ENCODE measurements around the gene ARHGAP15. TPM values are rescaled to one million over a fixed set of nuclear protein-coding genes. Genes with fewer than 3 reads are reported as not detected.

ARHGAP15 gene
- total RNA-seq, 2 experiments from 2014 or later, result 167 TPM

GRCh38 chr2:143698352-143698751 lies 569.1 kb downstream of the ARHGAP15 start:
- ChIA-PET POLR2A (no interaction called here), CTCF (interaction anchor here (1.1 to 1.2 kb wide), 2 partner anchors 9 to 660 kb away, joined by 3 read pairs; no protein-coding TSS in a partner anchor)
- H3K4me1 Mint-ChIP-seq, result peaks cover 30% of the 10 kb centered on the region
- H3K9me3 Mint-ChIP-seq, result peaks cover 3% of the 10 kb centered on the region
- H3K27ac Mint-ChIP-seq, result peak overlapping the region; percentile 11
- peaks cover 42% of the 10 kb centered on the region for H3K36me3 Mint-ChIP-seq (ENCODE audit: low read depth)
- DNase-seq, result no peak
- no peaks in the 10 kb centered on the region for H3K27me3 Mint-ChIP-seq
- H3K4me3 Mint-ChIP-seq, result no peak overlapping the region

- POLR2A ChIA-PET, result no interaction called here
- no peak overlapping the region for H3K4me3 Mint-ChIP-seq
- peaks cover 3% of the 10 kb centered on the region for H3K9me3 Mint-ChIP-seq
- no peak for DNase-seq
- peaks cover 36% of the 10 kb centered on the region for H3K4me1 Mint-ChIP-seq
- H3K27me3 Mint-ChIP-seq, result no peaks in the 10 kb centered on the region
- H3K36me3 Mint-ChIP-seq (ENCODE audit: low read depth), result peaks cover 49% of the 10 kb centered on the region
- CTCF ChIA-PET, result interaction anchor here (1.2 kb wide), 1 partner anchor 10 kb away, joined by 3 read pairs; no protein-coding TSS in a partner anchor
- H3K27ac Mint-ChIP-seq, result no peak overlapping the region
Observed at GRCh38 chr2:143698888-143699570, 569.8 kb downstream of the ARHGAP15 start.

GRCh38 chr2:143700865-143701264 lies 571.6 kb downstream of the ARHGAP15 start:
- H3K27ac Mint-ChIP-seq, result no peak overlapping the region

GRCh38 chr2:143701785-143702184 lies 572.6 kb downstream of the ARHGAP15 start:
- H3K27me3 Mint-ChIP-seq, result no peaks in the 10 kb centered on the region
- peaks cover 39% of the 10 kb centered on the region for H3K4me1 Mint-ChIP-seq
- H3K4me3 Mint-ChIP-seq, result no peak overlapping the region
- H3K27ac Mint-ChIP-seq, result no peak overlapping the region
- peaks cover 3% of the 10 kb centered on the region for H3K9me3 Mint-ChIP-seq
- CTCF ChIA-PET, result no interaction called here
- peaks cover 70% of the 10 kb centered on the region for H3K36me3 Mint-ChIP-seq (ENCODE audit: low read depth)
- POLR2A ChIA-PET, result interaction anchor here (1.8 kb wide), 1 partner anchor 28 kb away, joined by 4 read pairs; no protein-coding TSS in a partner anchor
- DNase-seq, result no peak

More at GRCh38 chr2:143700865-143701264, 571.6 kb downstream of the ARHGAP15 start:
- peaks cover 3% of the 10 kb centered on the region for H3K9me3 Mint-ChIP-seq
- no peak for DNase-seq
- H3K27me3 Mint-ChIP-seq, result no peaks in the 10 kb centered on the region
- CTCF ChIA-PET, result no interaction called here
- H3K4me3 Mint-ChIP-seq, result no peak overlapping the region
- POLR2A ChIA-PET, result interaction anchor here (1.1 to 1.8 kb wide), 2 partner anchors 29 to 233 kb away, joined by 4 read pairs; no protein-coding TSS in a partner anchor
- peaks cover 40% of the 10 kb centered on the region for H3K4me1 Mint-ChIP-seq
- peaks cover 65% of the 10 kb centered on the region for H3K36me3 Mint-ChIP-seq (ENCODE audit: low read depth)

- H3K27ac Mint-ChIP-seq, result no peak overlapping the region
- POLR2A ChIA-PET, result no interaction called here
- no peak for DNase-seq
- CTCF ChIA-PET, result no interaction called here
- H3K4me3 Mint-ChIP-seq, result no peak overlapping the region
- H3K36me3 Mint-ChIP-seq (ENCODE audit: low read depth), result peaks cover 81% of the 10 kb centered on the region
- H3K4me1 Mint-ChIP-seq, result peaks cover 34% of the 10 kb centered on the region
- H3K9me3 Mint-ChIP-seq, result peaks cover 5% of the 10 kb centered on the region
- no peaks in the 10 kb centered on the region for H3K27me3 Mint-ChIP-seq
Observed at GRCh38 chr2:143702931-143703330, 573.7 kb downstream of the ARHGAP15 start.

- H3K4me3 Mint-ChIP-seq, result no peak overlapping the region
- ChIA-PET CTCF (no interaction called here), POLR2A (interaction anchor here (1.5 kb wide), 1 partner anchor 25 kb away, joined by 4 read pairs; no protein-coding TSS in a partner anchor)
- peaks cover 21% of the 10 kb centered on the region for H3K4me1 Mint-ChIP-seq
- DNase-seq, result no peak
- no peaks in the 10 kb centered on the region for H3K27me3 Mint-ChIP-seq
- peak overlapping the region; percentile 10 for H3K27ac Mint-ChIP-seq
- H3K9me3 Mint-ChIP-seq, result peaks cover 11% of the 10 kb centered on the region
- peaks cover 85% of the 10 kb centered on the region for H3K36me3 Mint-ChIP-seq (ENCODE audit: low read depth)
Observed at GRCh38 chr2:143704451-143705106, 575.4 kb downstream of the ARHGAP15 start.

- H3K36me3 Mint-ChIP-seq (ENCODE audit: low read depth), result peaks cover 87% of the 10 kb centered on the region
- no peak overlapping the region for H3K27ac Mint-ChIP-seq
- no peak overlapping the region for H3K4me3 Mint-ChIP-seq
- peaks cover 21% of the 10 kb centered on the region for H3K4me1 Mint-ChIP-seq
- H3K9me3 Mint-ChIP-seq, result peaks cover 11% of the 10 kb centered on the region
- no peaks in the 10 kb centered on the region for H3K27me3 Mint-ChIP-seq
- ChIA-PET POLR2A (interaction anchor here (1.5 kb wide), 1 partner anchor 24 kb away, joined by 4 read pairs; no protein-coding TSS in a partner anchor), CTCF (no interaction called here)
- DNase-seq, result no peak
Observed at GRCh38 chr2:143705108-143705707, 576.0 kb downstream of the ARHGAP15 start.

GRCh38 chr2:143706354-143706753 lies 577.1 kb downstream of the ARHGAP15 start:
- H3K9me3 Mint-ChIP-seq, result peaks cover 18% of the 10 kb centered on the region
- ChIA-PET CTCF (no interaction called here), POLR2A (no interaction called here)
- no peak for DNase-seq
- no peaks in the 10 kb centered on the region for H3K27me3 Mint-ChIP-seq
- no peak overlapping the region for H3K4me3 Mint-ChIP-seq
- peaks cover 18% of the 10 kb centered on the region for H3K4me1 Mint-ChIP-seq
- peaks cover 89% of the 10 kb centered on the region for H3K36me3 Mint-ChIP-seq (ENCODE audit: low read depth)
- H3K27ac Mint-ChIP-seq, result no peak overlapping the region

GRCh38 chr2:143708682-143709081 lies 579.5 kb downstream of the ARHGAP15 start:
- no peak overlapping the region for H3K27ac Mint-ChIP-seq
- H3K4me1 Mint-ChIP-seq, result peaks cover 10% of the 10 kb centered on the region
- peaks cover 34% of the 10 kb centered on the region for H3K9me3 Mint-ChIP-seq
- peaks cover 94% of the 10 kb centered on the region for H3K36me3 Mint-ChIP-seq (ENCODE audit: low read depth)
- no peak overlapping the region for H3K4me3 Mint-ChIP-seq
- POLR2A ChIA-PET, result no interaction called here
- CTCF ChIA-PET, result no interaction called here
- DNase-seq, result no peak
- no peaks in the 10 kb centered on the region for H3K27me3 Mint-ChIP-seq

GRCh38 chr2:143710196-143710595 lies 581.0 kb downstream of the ARHGAP15 start:
- ChIA-PET POLR2A (no interaction called here), CTCF (no interaction called here)
- no peaks in the 10 kb centered on the region for H3K4me1 Mint-ChIP-seq
- H3K27ac Mint-ChIP-seq, result no peak overlapping the region
- H3K9me3 Mint-ChIP-seq, result peaks cover 40% of the 10 kb centered on the region
- DNase-seq, result no peak
- no peak overlapping the region for H3K4me3 Mint-ChIP-seq
- H3K27me3 Mint-ChIP-seq, result no peaks in the 10 kb centered on the region
- peaks cover 91% of the 10 kb centered on the region for H3K36me3 Mint-ChIP-seq (ENCODE audit: low read depth)

- DNase-seq, result no peak
- peaks cover 40% of the 10 kb centered on the region for H3K9me3 Mint-ChIP-seq
Observed at GRCh38 chr2:143710879-143711278, 581.7 kb downstream of the ARHGAP15 start.

GRCh38 chr2:143716522-143716921 lies 587.3 kb downstream of the ARHGAP15 start:
- CTCF ChIA-PET, result interaction anchor here (0.6 kb wide), 1 partner anchor 276 kb away, joined by 3 read pairs; no protein-coding TSS in a partner anchor
- H3K4me1 Mint-ChIP-seq, result peaks cover 12% of the 10 kb centered on the region
- H3K4me3 Mint-ChIP-seq, result no peak overlapping the region
- no peak overlapping the region for H3K27ac Mint-ChIP-seq
- H3K27me3 Mint-ChIP-seq, result no peaks in the 10 kb centered on the region
- peaks cover 71% of the 10 kb centered on the region for H3K36me3 Mint-ChIP-seq (ENCODE audit: low read depth)
- H3K9me3 Mint-ChIP-seq, result peaks cover 26% of the 10 kb centered on the region
- POLR2A ChIA-PET, result no interaction called here
- DNase-seq, result no peak

More at GRCh38 chr2:143710879-143711278, 581.7 kb downstream of the ARHGAP15 start:
- Mint-ChIP-seq H3K27ac (no peak overlapping the region), H3K36me3 (ENCODE audit: low read depth) (peaks cover 90% of the 10 kb centered on the region), H3K4me3 (no peak overlapping the region), H3K4me1 (peaks cover 3% of the 10 kb centered on the region), H3K27me3 (no peaks in the 10 kb centered on the region)
- ChIA-PET POLR2A (no interaction called here), CTCF (no interaction called here)

- Mint-ChIP-seq H3K9me3 (peaks cover 20% of the 10 kb centered on the region), H3K36me3 (ENCODE audit: low read depth) (peaks cover 66% of the 10 kb centered on the region), H3K4me1 (peaks cover 14% of the 10 kb centered on the region), H3K4me3 (no peak overlapping the region), H3K27me3 (no peaks in the 10 kb centered on the region), H3K27ac (no peak overlapping the region)
- CTCF ChIA-PET, result no interaction called here
- no peak for DNase-seq
- POLR2A ChIA-PET, result no interaction called here
Observed at GRCh38 chr2:143717053-143717452, 587.8 kb downstream of the ARHGAP15 start.
